ENCODE measurements around the gene ADPGK.

The ADPGK gene

GRCh38 chr15:72782274-72783003, 1.1 kb downstream of the ADPGK start:
- Mint-ChIP-seq H3K36me3 (ENCODE audit: low read depth) (peaks cover 52% of the 10 kb centered on the region), H3K9me3 (no peaks in the 10 kb centered on the region), H3K27me3 (no peaks in the 10 kb centered on the region), H3K4me3 (peak overlapping the region; percentile 87), H3K27ac (peak overlapping the region; percentile 96), H3K4me1 (ENCODE audit: low read depth) (peaks cover 76% of the 10 kb centered on the region)
- DNase-seq, result no peak

- peak overlapping the region; percentile 51 for H3K27ac Mint-ChIP-seq
- H3K4me3 Mint-ChIP-seq, result peak overlapping the region; percentile 87
- no peaks in the 10 kb centered on the region for H3K27me3 Mint-ChIP-seq
- peaks cover 60% of the 10 kb centered on the region for H3K36me3 Mint-ChIP-seq (ENCODE audit: low read depth)
- DNase-seq, result no peak
- peaks cover 72% of the 10 kb centered on the region for H3K4me1 Mint-ChIP-seq (ENCODE audit: low read depth)
- H3K9me3 Mint-ChIP-seq, result no peaks in the 10 kb centered on the region
Observed at GRCh38 chr15:72781631-72782030, 1.9 kb downstream of the ADPGK start.

- H3K4me3 Mint-ChIP-seq, result no peak overlapping the region
Observed at GRCh38 chr15:72778796-72779195, 4.8 kb downstream of the ADPGK start.

GRCh38 chr15:72774696-72775383, 8.7 kb downstream of the ADPGK start:
- Mint-ChIP-seq H3K9me3 (no peaks in the 10 kb centered on the region), H3K4me3 (no peak overlapping the region), H3K27ac (peak overlapping the region; percentile 50), H3K27me3 (no peaks in the 10 kb centered on the region), H3K36me3 (ENCODE audit: low read depth) (peaks cover 95% of the 10 kb centered on the region), H3K4me1 (ENCODE audit: low read depth) (peaks cover 59% of the 10 kb centered on the region)
- no peak for DNase-seq

More at GRCh38 chr15:72778796-72779195, 4.8 kb downstream of the ADPGK start:
- peaks cover 65% of the 10 kb centered on the region for H3K4me1 Mint-ChIP-seq (ENCODE audit: low read depth)
- no peak overlapping the region for H3K27ac Mint-ChIP-seq
- H3K27me3 Mint-ChIP-seq, result no peaks in the 10 kb centered on the region
- no peak for DNase-seq
- H3K9me3 Mint-ChIP-seq, result no peaks in the 10 kb centered on the region
- peaks cover 87% of the 10 kb centered on the region for H3K36me3 Mint-ChIP-seq (ENCODE audit: low read depth)

- no peak for DNase-seq
- no peaks in the 10 kb centered on the region for H3K27me3 Mint-ChIP-seq
- peak overlapping the region; percentile 77 for H3K27ac Mint-ChIP-seq
- peaks cover 33% of the 10 kb centered on the region for H3K4me1 Mint-ChIP-seq (ENCODE audit: low read depth)
- H3K9me3 Mint-ChIP-seq, result peaks cover 3% of the 10 kb centered on the region
- peaks cover 97% of the 10 kb centered on the region for H3K36me3 Mint-ChIP-seq (ENCODE audit: low read depth)
- no peak overlapping the region for H3K4me3 Mint-ChIP-seq
Observed at GRCh38 chr15:72771329-72771725, 12.2 kb downstream of the ADPGK start.

- Mint-ChIP-seq H3K27me3 (no peaks in the 10 kb centered on the region), H3K4me1 (ENCODE audit: low read depth) (peaks cover 28% of the 10 kb centered on the region), H3K4me3 (no peak overlapping the region), H3K27ac (peak overlapping the region; percentile 77), H3K9me3 (peaks cover 3% of the 10 kb centered on the region), H3K36me3 (ENCODE audit: low read depth) (peaks cover 97% of the 10 kb centered on the region)
- DNase-seq, result no peak
Observed at GRCh38 chr15:72770673-72771328, 12.8 kb downstream of the ADPGK start.

- peaks cover 97% of the 10 kb centered on the region for H3K36me3 Mint-ChIP-seq (ENCODE audit: low read depth)
- DNase-seq, result no peak
Observed at GRCh38 chr15:72766780-72767179, 16.8 kb downstream of the ADPGK start.

GRCh38 chr15:72766025-72766424, 17.5 kb downstream of the ADPGK start:
- no peaks in the 10 kb centered on the region for H3K27me3 Mint-ChIP-seq
- no peak overlapping the region for H3K27ac Mint-ChIP-seq
- no peak overlapping the region for H3K4me3 Mint-ChIP-seq
- H3K36me3 Mint-ChIP-seq (ENCODE audit: low read depth), result peaks cover 96% of the 10 kb centered on the region
- H3K4me1 Mint-ChIP-seq (ENCODE audit: low read depth), result peaks cover 8% of the 10 kb centered on the region
- peaks cover 3% of the 10 kb centered on the region for H3K9me3 Mint-ChIP-seq
- DNase-seq, result no peak

More at GRCh38 chr15:72766780-72767179, 16.8 kb downstream of the ADPGK start:
- Mint-ChIP-seq H3K4me3 (no peak overlapping the region), H3K27me3 (no peaks in the 10 kb centered on the region), H3K4me1 (ENCODE audit: low read depth) (peaks cover 14% of the 10 kb centered on the region), H3K27ac (no peak overlapping the region), H3K9me3 (peaks cover 3% of the 10 kb centered on the region)

- H3K4me1 Mint-ChIP-seq (ENCODE audit: low read depth), result peaks cover 8% of the 10 kb centered on the region
- peaks cover 96% of the 10 kb centered on the region for H3K36me3 Mint-ChIP-seq (ENCODE audit: low read depth)
- no peaks in the 10 kb centered on the region for H3K27me3 Mint-ChIP-seq
- no peak overlapping the region for H3K4me3 Mint-ChIP-seq
- H3K27ac Mint-ChIP-seq, result no peak overlapping the region
- DNase-seq, result no peak
- peaks cover 3% of the 10 kb centered on the region for H3K9me3 Mint-ChIP-seq
Observed at GRCh38 chr15:72764656-72765055, 18.9 kb downstream of the ADPGK start.

GRCh38 chr15:72760590-72761260, 22.8 kb downstream of the ADPGK start:
- Mint-ChIP-seq H3K9me3 (no peaks in the 10 kb centered on the region), H3K4me3 (no peak overlapping the region), H3K27ac (peak overlapping the region; percentile 81), H3K36me3 (ENCODE audit: low read depth) (peaks cover 95% of the 10 kb centered on the region), H3K4me1 (ENCODE audit: low read depth) (peaks cover 15% of the 10 kb centered on the region), H3K27me3 (no peaks in the 10 kb centered on the region)
- DNase-seq, result no peak

- Mint-ChIP-seq H3K27ac (peak overlapping the region; percentile 16), H3K36me3 (ENCODE audit: low read depth) (peaks cover 96% of the 10 kb centered on the region), H3K9me3 (no peaks in the 10 kb centered on the region), H3K27me3 (no peaks in the 10 kb centered on the region), H3K4me3 (no peak overlapping the region), H3K4me1 (ENCODE audit: low read depth) (peaks cover 37% of the 10 kb centered on the region)
- DNase-seq, result no peak
Observed at GRCh38 chr15:72758182-72758581, 25.4 kb downstream of the ADPGK start.

GRCh38 chr15:72754096-72754495, 29.5 kb downstream of the ADPGK start:
- peaks cover 46% of the 10 kb centered on the region for H3K4me1 Mint-ChIP-seq (ENCODE audit: low read depth)
- DNase-seq, result no peak
- no peaks in the 10 kb centered on the region for H3K9me3 Mint-ChIP-seq
- peaks cover 90% of the 10 kb centered on the region for H3K36me3 Mint-ChIP-seq (ENCODE audit: low read depth)
- peak overlapping the region; percentile 15 for H3K27ac Mint-ChIP-seq
- no peak overlapping the region for H3K4me3 Mint-ChIP-seq
- H3K27me3 Mint-ChIP-seq, result no peaks in the 10 kb centered on the region

- DNase-seq, result no peak
- Mint-ChIP-seq H3K9me3 (no peaks in the 10 kb centered on the region), H3K4me1 (ENCODE audit: low read depth) (peaks cover 42% of the 10 kb centered on the region), H3K27ac (peak overlapping the region; percentile 66), H3K4me3 (no peak overlapping the region), H3K36me3 (ENCODE audit: low read depth) (peaks cover 82% of the 10 kb centered on the region), H3K27me3 (no peaks in the 10 kb centered on the region)
Observed at GRCh38 chr15:72751751-72752455, 31.7 kb downstream of the ADPGK start.

GRCh38 chr15:72749700-72750099, 33.9 kb downstream of the ADPGK start:
- no peaks in the 10 kb centered on the region for H3K27me3 Mint-ChIP-seq
- H3K4me1 Mint-ChIP-seq (ENCODE audit: low read depth), result peaks cover 29% of the 10 kb centered on the region
- DNase-seq, result no peak
- no peak overlapping the region for H3K4me3 Mint-ChIP-seq
- H3K9me3 Mint-ChIP-seq, result no peaks in the 10 kb centered on the region
- peaks cover 72% of the 10 kb centered on the region for H3K36me3 Mint-ChIP-seq (ENCODE audit: low read depth)
- no peak overlapping the region for H3K27ac Mint-ChIP-seq

Data from activated T-cell treated with anti-CD3 and anti-CD28 coated beads, Interleukin-2, amount 50 U/mL, for 24 hours (primary cell).